Measurements from ENCODE around the gene C1orf232. TPM values are rescaled to one million over a fixed set of nuclear protein-coding genes. Genes with fewer than 3 reads are reported as not detected.

C1orf232 gene
- total RNA-seq, 1 donor from 2014 or later: not detected

DNA sequence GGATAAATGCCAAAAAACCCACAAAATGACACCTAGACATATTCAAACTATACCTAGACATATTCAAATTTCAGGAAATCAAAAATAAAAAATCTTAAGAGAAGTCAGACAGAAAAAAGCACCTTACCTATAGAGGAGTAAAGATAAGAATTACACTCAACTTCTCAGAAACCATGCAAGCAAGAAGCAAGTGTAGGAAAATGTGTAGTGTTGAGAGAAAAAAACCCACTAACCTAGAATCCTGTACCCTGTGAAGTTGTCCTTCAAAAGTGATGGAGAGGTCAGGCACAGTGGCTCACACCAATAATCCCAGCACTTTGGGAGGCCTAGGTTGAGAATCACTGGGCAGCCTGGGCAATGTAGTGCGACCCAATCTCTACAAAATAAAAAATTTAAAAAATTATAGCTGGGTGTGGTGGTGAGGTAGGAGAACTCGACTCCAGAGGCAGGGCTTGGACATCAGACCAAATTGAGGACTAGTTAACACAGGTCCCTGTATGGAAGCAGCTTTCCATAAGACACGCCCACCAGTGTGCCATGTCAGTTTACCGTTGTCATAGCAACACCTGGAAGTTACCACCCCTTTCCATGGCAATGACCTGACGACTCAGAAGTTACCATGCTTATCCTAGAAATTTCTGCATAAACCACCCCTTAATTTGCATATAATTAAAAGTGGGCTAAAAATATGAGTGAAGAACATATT lies 36.5 kb downstream of the C1orf232 start:
- DNase-seq (ENCODE audit: low spot score): no peak
- peaks cover 8% of the 10 kb centered on the region for H3K4me1 Mint-ChIP-seq (ENCODE audit: unreplicated experiment)
- H3K36me3 Mint-ChIP-seq (ENCODE audit: low read depth, unreplicated experiment): no peaks in the 10 kb centered on the region
- peaks cover 2% of the 10 kb centered on the region for H3K27me3 Mint-ChIP-seq (ENCODE audit: unreplicated experiment)
- no peak overlapping the region for H3K27ac Mint-ChIP-seq (ENCODE audit: unreplicated experiment)
- TF ChIP-seq, protein P1, sequence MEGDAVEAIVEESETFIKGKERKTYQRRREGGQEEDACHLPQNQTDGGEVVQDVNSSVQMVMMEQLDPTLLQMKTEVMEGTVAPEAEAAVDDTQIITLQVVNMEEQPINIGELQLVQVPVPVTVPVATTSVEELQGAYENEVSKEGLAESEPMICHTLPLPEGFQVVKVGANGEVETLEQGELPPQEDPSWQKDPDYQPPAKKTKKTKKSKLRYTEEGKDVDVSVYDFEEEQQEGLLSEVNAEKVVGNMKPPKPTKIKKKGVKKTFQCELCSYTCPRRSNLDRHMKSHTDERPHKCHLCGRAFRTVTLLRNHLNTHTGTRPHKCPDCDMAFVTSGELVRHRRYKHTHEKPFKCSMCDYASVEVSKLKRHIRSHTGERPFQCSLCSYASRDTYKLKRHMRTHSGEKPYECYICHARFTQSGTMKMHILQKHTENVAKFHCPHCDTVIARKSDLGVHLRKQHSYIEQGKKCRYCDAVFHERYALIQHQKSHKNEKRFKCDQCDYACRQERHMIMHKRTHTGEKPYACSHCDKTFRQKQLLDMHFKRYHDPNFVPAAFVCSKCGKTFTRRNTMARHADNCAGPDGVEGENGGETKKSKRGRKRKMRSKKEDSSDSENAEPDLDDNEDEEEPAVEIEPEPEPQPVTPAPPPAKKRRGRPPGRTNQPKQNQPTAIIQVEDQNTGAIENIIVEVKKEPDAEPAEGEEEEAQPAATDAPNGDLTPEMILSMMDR (IDR thresholded peaks at IDR 0.05; ENCODE audit: unreplicated experiment): no peak
- no peaks in the 10 kb centered on the region for H3K9me3 Mint-ChIP-seq (ENCODE audit: unreplicated experiment)
- no peak overlapping the region for H3K4me3 Mint-ChIP-seq (ENCODE audit: unreplicated experiment)

DNA sequence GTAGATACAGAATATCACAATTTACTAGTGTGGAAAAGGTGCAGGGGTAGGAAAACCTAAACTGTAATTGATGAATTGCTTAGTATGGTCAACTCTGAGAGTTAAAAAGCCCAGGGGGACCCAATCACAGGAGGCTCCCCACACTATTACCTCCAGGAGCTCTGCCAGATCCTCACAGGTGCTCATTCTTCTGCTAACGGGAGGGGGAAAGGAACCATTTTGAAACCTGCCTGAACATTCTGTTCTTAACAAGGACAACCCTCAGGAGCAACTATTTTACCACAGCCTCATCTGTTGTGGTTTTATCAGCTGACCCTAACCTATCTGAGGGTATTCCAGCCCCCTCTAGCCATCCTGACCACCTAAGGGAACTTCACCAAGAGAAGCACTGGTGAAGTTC lies 38.1 kb downstream of the C1orf232 start:
- Mint-ChIP-seq H3K4me1 (ENCODE audit: unreplicated experiment) (peaks cover 11% of the 10 kb centered on the region), H3K9me3 (ENCODE audit: unreplicated experiment) (no peaks in the 10 kb centered on the region), H3K27me3 (ENCODE audit: unreplicated experiment) (peaks cover 2% of the 10 kb centered on the region), H3K36me3 (ENCODE audit: low read depth, unreplicated experiment) (no peaks in the 10 kb centered on the region), H3K27ac (ENCODE audit: unreplicated experiment) (no peak overlapping the region), H3K4me3 (ENCODE audit: unreplicated experiment) (no peak overlapping the region)
- TF ChIP-seq, protein P1 (IDR thresholded peaks at IDR 0.05; ENCODE audit: unreplicated experiment): no peak
- DNase-seq (ENCODE audit: low spot score): no peak

DNA sequence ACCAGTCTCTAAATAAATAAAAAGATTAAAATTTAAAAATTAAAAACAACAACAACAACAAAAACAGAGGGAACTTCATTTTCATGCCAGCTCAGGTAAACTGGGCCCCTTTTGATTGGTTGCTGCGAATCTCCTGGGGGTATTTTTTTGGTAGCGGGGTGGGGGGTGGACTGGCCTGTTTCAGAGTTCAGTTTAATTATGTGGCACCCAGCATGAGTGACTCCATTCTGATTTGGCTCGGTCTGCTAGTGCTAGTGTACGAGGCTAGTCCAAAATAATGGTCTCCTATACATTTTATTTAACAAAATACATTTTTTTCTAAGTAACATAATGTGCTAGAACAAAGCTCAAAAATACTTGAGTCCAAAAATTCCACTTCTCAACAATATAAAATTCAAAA lies 39.0 kb downstream of the C1orf232 start:
- no peaks in the 10 kb centered on the region for H3K36me3 Mint-ChIP-seq (ENCODE audit: low read depth, unreplicated experiment)
- H3K4me3 Mint-ChIP-seq (ENCODE audit: unreplicated experiment): no peak overlapping the region
- H3K9me3 Mint-ChIP-seq (ENCODE audit: unreplicated experiment): no peaks in the 10 kb centered on the region
- TF ChIP-seq, protein P1 (IDR thresholded peaks at IDR 0.05; ENCODE audit: unreplicated experiment): no peak
- peaks cover 2% of the 10 kb centered on the region for H3K27me3 Mint-ChIP-seq (ENCODE audit: unreplicated experiment)
- H3K27ac Mint-ChIP-seq (ENCODE audit: unreplicated experiment): no peak overlapping the region
- peaks cover 11% of the 10 kb centered on the region for H3K4me1 Mint-ChIP-seq (ENCODE audit: unreplicated experiment)
- DNase-seq (ENCODE audit: low spot score): no peak

DNA sequence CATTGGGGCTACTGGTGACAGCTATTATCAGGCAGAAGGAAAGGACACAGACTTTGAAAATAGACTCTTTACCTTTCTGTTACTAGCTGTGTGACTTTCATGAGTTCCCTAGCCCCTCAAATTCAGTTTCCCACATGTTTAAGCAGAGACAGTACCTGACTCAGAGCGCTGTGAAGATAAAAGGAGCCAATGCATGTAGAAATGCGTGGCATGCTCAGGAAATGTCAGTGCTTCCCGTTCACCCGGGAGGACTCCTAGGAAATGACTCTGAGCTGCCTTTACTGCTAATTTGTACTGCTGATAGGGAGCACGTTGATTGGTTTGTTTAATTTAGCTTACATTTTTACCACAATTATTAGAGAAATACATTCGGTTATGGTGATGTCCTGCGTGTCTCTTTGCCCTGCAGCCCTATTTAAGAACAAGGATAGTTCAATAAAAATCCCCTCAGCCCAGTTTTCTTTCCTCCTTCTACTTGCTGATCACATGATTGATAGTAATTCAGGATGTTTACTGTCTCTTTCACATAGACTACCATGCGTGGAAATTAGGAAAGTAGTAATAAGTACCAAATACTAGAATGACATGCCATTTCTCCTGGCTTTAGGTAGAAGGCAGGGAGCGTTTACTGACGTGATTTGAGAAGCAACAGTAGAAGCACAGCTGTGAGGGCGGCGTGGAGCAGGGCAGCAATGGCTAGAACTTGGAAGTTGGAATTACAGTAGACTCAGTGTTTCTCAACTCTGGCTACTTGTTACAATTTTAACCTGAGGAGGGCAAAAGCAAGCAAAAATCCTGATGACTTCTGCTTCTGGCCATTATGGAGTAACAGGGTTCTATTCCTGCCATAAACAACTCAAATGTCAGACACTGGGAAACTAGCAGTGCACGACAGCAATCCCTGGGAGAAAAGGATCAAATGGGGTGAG lies 41.3 kb downstream of the C1orf232 start:
- no peaks in the 10 kb centered on the region for H3K36me3 Mint-ChIP-seq (ENCODE audit: low read depth, unreplicated experiment)
- no peak overlapping the region for H3K4me3 Mint-ChIP-seq (ENCODE audit: unreplicated experiment)
- no peak for DNase-seq (ENCODE audit: low spot score)
- H3K27ac Mint-ChIP-seq (ENCODE audit: unreplicated experiment): peak overlapping the region; percentile 49
- H3K27me3 Mint-ChIP-seq (ENCODE audit: unreplicated experiment): peaks cover 2% of the 10 kb centered on the region
- H3K9me3 Mint-ChIP-seq (ENCODE audit: unreplicated experiment): no peaks in the 10 kb centered on the region
- TF ChIP-seq, protein P1 (IDR thresholded peaks at IDR 0.05; ENCODE audit: unreplicated experiment): no peak
- H3K4me1 Mint-ChIP-seq (ENCODE audit: unreplicated experiment): peaks cover 11% of the 10 kb centered on the region
